ENCODE measurements around the gene DCDC1.

GRCh38 chr11:30818721-30819120, 550.8 kb downstream of the DCDC1 start:
- TF ChIP-seq POLR2A (IDR thresholded peaks at IDR 0.05) (no peak), EP300 (IDR thresholded peaks at IDR 0.05) (no peak), CTCF (IDR thresholded peaks at IDR 0.05) (no peak), POLR2AphosphoS5 (IDR thresholded peaks at IDR 0.05) (no peak)
